HCT116 (cell line): ENCODE data around the gene TBC1D22B. TPM values are rescaled to one million over a fixed set of nuclear protein-coding genes. Genes with fewer than 3 reads are reported as not detected.

Source experiments
- ATAC-seq: fragments of 200-7000 bp; cut with Tn5 transposase; 2 replicates; pipeline ENCODE4 v1.9.1; 2020; ENCODE audit warnings: mild to moderate bottlenecking, moderate library complexity
- BruUV-seq: library from RNA; stranded (reverse); fragments of 400-500 nt; replicated peaks from 2 replicates; lab custom pipeline; 2021; lab: Mats Ljungman, UMichigan
- CTCF ChIA-PET: fragments of 300-600 bp; sonication (Branson Sonifier 250); formaldehyde crosslinking; loops from one replicate; lab custom pipeline; 2021; ENCODE audit warnings: antibody characterized with exemption; lab: Charles Lee
- POLR2A ChIA-PET: fragments of 300-600, 350-600 bp; sonication (Branson Sonifier 250); formaldehyde crosslinking; loops from one replicate; lab custom pipeline; 2021; ENCODE audit warnings: antibody characterized with exemption; lab: Charles Lee
- RAD21 ChIA-PET, 2 experiments: fragments of 300-600 bp; sonication (Branson Sonifier 250); formaldehyde crosslinking; loops; one replicate each; lab custom pipeline; 2023; ENCODE audit warnings: low total read pairs in 2 of 2; ENCODE audit not compliant: uncharacterized antibody in 2 of 2, unreplicated experiment in 2 of 2, low non-redundant PET in 1 of 2; lab: Charles Lee
- DNase-seq: peaks from one replicate; pipeline ENCODE4 v3.0.0-alpha.2; 2010; ENCODE audit warnings: low read depth, low spot score
- H2AFZ ChIP-seq: fragments of 200-600 bp; shearing (Covaris generic), sonication (generic); 2 replicates; pipeline ENCODE4 v1.6.1; 2017; ENCODE audit warnings: low read depth, mixed run types, mixed read lengths, antibody characterized with exemption, low read length; ENCODE audit not compliant: poor library complexity, severe bottlenecking
- H3K27ac ChIP-seq: 2 replicates; pipeline ENCODE4 v1.5.1; 2012; ENCODE audit warnings: low read depth, low read length
- H3K27me3 ChIP-seq: fragments of 200-600 bp; sonication (generic); 2 replicates; pipeline ENCODE4 v1.6.1; 2016; ENCODE audit warnings: mixed run types, low read length, mixed read lengths; ENCODE audit not compliant: insufficient read depth
- H3K36me3 ChIP-seq, 2 experiments: fragments of 200-500 bp in 1 of 2; fragments of 200-600 bp in 1 of 2; sonication (Bioruptor generic) in 1 of 2; sonication (generic) in 1 of 2; 2 replicates each; pipeline versions ENCODE4 v1.5.1 to v1.6.1; 2014 to 2016; ENCODE audit warnings: low read length in 2 of 2, inconsistent platforms in 1 of 2, mixed read lengths in 1 of 2, mixed run types in 1 of 2; ENCODE audit not compliant: insufficient read depth in 2 of 2, control insufficient read depth in 1 of 2
- H3K4me1 ChIP-seq, 2 experiments: fragments of 200-600 bp in 1 of 2; sonication (generic) in 1 of 2; 2 replicates each; pipeline versions ENCODE4 v1.5.1 to v1.6.1; 2012 to 2017; ENCODE audit warnings: low read length in 2 of 2, inconsistent platforms in 1 of 2, mild to moderate bottlenecking in 1 of 2, mixed read lengths in 1 of 2, mixed run types in 1 of 2, moderate library complexity in 1 of 2; ENCODE audit not compliant: insufficient read depth in 2 of 2, control insufficient read depth in 1 of 2
- H3K4me2 ChIP-seq: fragments of 200-600 bp; sonication (generic); 2 replicates; pipeline ENCODE4 v1.6.1; 2017; ENCODE audit warnings: mixed run types, low read length, mixed read lengths
- H3K4me3 ChIP-seq, 2 experiments: fragments of 200-600 bp in 1 of 2; sonication (generic) in 1 of 2; replicated peaks in 1 of 2; 2 replicates each; pipeline ENCODE4 v1.5.1; 2011 to 2016; ENCODE audit warnings: low read length in 2 of 2, control low read depth in 1 of 2, low read depth in 1 of 2, mild to moderate bottlenecking in 1 of 2, mixed read lengths in 1 of 2, mixed run types in 1 of 2
- H3K79me2 ChIP-seq: fragments of 200-600 bp; sonication (generic); 2 replicates; pipeline ENCODE4 v1.6.1; 2017; ENCODE audit warnings: mild to moderate bottlenecking, mixed run types, low read length, moderate library complexity, mixed read lengths; ENCODE audit not compliant: insufficient read depth
- H3K9ac ChIP-seq: fragments of 200-600 bp; sonication (generic); 2 replicates; pipeline ENCODE4 v1.6.1; 2016; ENCODE audit warnings: low read length, mixed read lengths
- H3K9me2 ChIP-seq: fragments of 200-600 bp; sonication (generic), shearing (Covaris generic); 2 replicates; pipeline ENCODE4 v1.6.1; 2017; ENCODE audit warnings: mixed run types, mild to moderate bottlenecking, moderate library complexity; ENCODE audit not compliant: insufficient read depth
- H3K9me3 ChIP-seq, 2 experiments: fragments of 200-500 bp in 1 of 2; fragments of 200-600 bp in 1 of 2; sonication (Bioruptor generic) in 1 of 2; sonication (generic) in 1 of 2; 2 replicates each; pipeline ENCODE4 v1.6.1; 2014 to 2017; ENCODE audit warnings: low read length in 2 of 2, mixed read lengths in 2 of 2, inconsistent platforms in 1 of 2, low read depth in 1 of 2, mild to moderate bottlenecking in 1 of 2, mixed run types in 1 of 2, moderate library complexity in 1 of 2; ENCODE audit not compliant: control insufficient read depth in 1 of 2, insufficient read depth in 1 of 2
- H4K20me1 ChIP-seq: fragments of 200-600 bp; sonication (generic), shearing (Covaris generic); 2 replicates; pipeline ENCODE4 v1.6.1; 2017; ENCODE audit warnings: mixed run types, mild to moderate bottlenecking, moderate library complexity; ENCODE audit not compliant: insufficient read depth
- CBX3 ChIP-seq: IDR thresholded peaks from 2 replicates; pipeline ENCODE4 v1.6.1; 2012; ENCODE audit warnings: low read depth
- CEBPB ChIP-seq: IDR thresholded peaks from 2 replicates; pipeline ENCODE4 v1.6.1; 2012; ENCODE audit warnings: low read depth
- ELF1 ChIP-seq: IDR thresholded peaks from 2 replicates; pipeline ENCODE4 v1.6.1; 2012; ENCODE audit warnings: low read depth, borderline replicate concordance
- EZH2 ChIP-seq: fragments of 200-600 bp; sonication (generic); IDR thresholded peaks from 2 replicates; pipeline ENCODE4 v1.6.1; 2017; ENCODE audit warnings: antibody characterized with exemption, mixed run types
- EZH2phosphoT487 ChIP-seq: fragments of 200-600 bp; IDR thresholded peaks from 2 replicates; pipeline ENCODE4 v1.6.1; 2018; ENCODE audit warnings: antibody characterized with exemption, borderline replicate concordance
- FOSL1 ChIP-seq: IDR thresholded peaks from 2 replicates; pipeline ENCODE4 v1.6.1; 2012; ENCODE audit warnings: low read depth
- JUND ChIP-seq: IDR thresholded peaks from 2 replicates; pipeline ENCODE4 v1.6.1; 2012
- POLR2A ChIP-seq: IDR thresholded peaks from 2 replicates; pipeline ENCODE4 v1.7.0; 2011; ENCODE audit warnings: borderline replicate concordance; ENCODE audit not compliant: insufficient read depth, insufficient read length; ENCODE audit errors: extremely low read depth
- POLR2AphosphoS5 ChIP-seq: IDR thresholded peaks from 2 replicates; pipeline ENCODE4 v1.6.1; 2011; ENCODE audit warnings: mild to moderate bottlenecking, low read depth, low read length, moderate library complexity
- RAD21 ChIP-seq: IDR thresholded peaks from 2 replicates; pipeline ENCODE4 v1.6.1; 2012; ENCODE audit warnings: low read depth, mild to moderate bottlenecking
- REST ChIP-seq: IDR thresholded peaks from 2 replicates; pipeline ENCODE4 v1.6.1; 2012; ENCODE audit warnings: low read depth
- TCF7L2 ChIP-seq: IDR thresholded peaks from 2 replicates; pipeline ENCODE4 v1.7.0; 2011; ENCODE audit warnings: borderline replicate concordance, inconsistent platforms; ENCODE audit not compliant: insufficient read depth, insufficient read length; ENCODE audit errors: extremely low read depth
- YY1 ChIP-seq: IDR thresholded peaks from 2 replicates; pipeline ENCODE4 v1.6.1; 2011; ENCODE audit warnings: low read length, low read depth, moderate library complexity, mild to moderate bottlenecking; ENCODE audit not compliant: insufficient replicate concordance; ENCODE audit errors: extremely low read depth
- ZFX ChIP-seq: fragments of 450-650 bp; IDR thresholded peaks from 2 replicates; pipeline ENCODE4 v1.6.1; 2017
- ZNF274 ChIP-seq: fragments of 200-500 bp; sonication (Bioruptor generic); IDR thresholded peaks from 2 replicates; pipeline ENCODE4 v1.6.1; 2014; ENCODE audit warnings: mild to moderate bottlenecking, low read depth, low read length, inconsistent platforms
- intact Hi-C: fragments of 100-400 bp; cut with micrococcal nuclease; formaldehyde crosslinking; loops from 2 replicates; pipeline ENCODE4 v1.10.0; 2022
- total RNA-seq: library from RNA; stranded (reverse); gene quantifications from one replicate; pipeline ENCODE4 v1.2.1, GENCODE V29; 2021; ENCODE audit not compliant: unreplicated experiment

Gene TBC1D22B
- total RNA-seq, 1 experiment from 2014 or later = 9.1 TPM

DNA sequence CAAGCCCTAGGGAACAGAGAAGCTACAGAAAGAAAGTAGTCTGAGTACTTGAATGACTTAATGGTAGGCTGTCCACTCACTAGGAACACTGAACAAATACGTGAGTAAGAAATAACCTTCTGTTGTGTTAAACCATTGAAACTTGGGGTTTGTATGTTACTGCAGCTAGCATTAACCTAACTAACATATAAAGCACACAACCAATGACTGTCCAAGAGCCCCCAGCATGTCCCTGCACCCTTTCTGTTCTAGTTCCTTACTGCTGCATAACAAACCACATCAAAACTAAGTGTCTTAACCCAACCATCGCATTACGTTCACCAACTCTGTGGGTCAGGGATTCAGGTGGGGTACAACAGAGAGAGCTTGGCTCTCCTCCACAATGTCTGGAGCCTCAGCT is 85.7 kb downstream of the TBC1D22B start:
- ATAC-seq = no peak
- no TSS peak for BruUV-seq
- H3K4me3 ChIP-seq = no peak overlapping the region
- ChIA-PET POLR2A (no interaction called here), RAD21 (no interaction called here), CTCF (no interaction called here)
- TF ChIP-seq EZH2 (no peak), FOSL1 (no peak), CBX3 (no peak), CEBPB (no peak), ELF1 (no peak), ZNF274 (no peak), JUND (no peak), POLR2A (no peak), EZH2phosphoT487 (no peak), POLR2AphosphoS5 (no peak), YY1 (no peak)
- H3K9ac ChIP-seq = no peak overlapping the region
- intact Hi-C loops = no loop called here
- H3K9me2 ChIP-seq = no peaks in the 10 kb centered on the region
- H3K27ac ChIP-seq = no peak overlapping the region
- no peak overlapping the region for H2AFZ ChIP-seq
- H3K4me1 ChIP-seq = peaks cover 0 to 6% of the 10 kb centered on the region in 2 experiments; a peak in 2 of 4 replicates
- H3K27me3 ChIP-seq = no peaks in the 10 kb centered on the region
- no peaks in the 10 kb centered on the region for H3K79me2 ChIP-seq
- no peaks in the 10 kb centered on the region for H3K36me3 ChIP-seq
- no peak overlapping the region for H3K4me2 ChIP-seq
- DNase-seq = no peak
- no peaks in the 10 kb centered on the region for H4K20me1 ChIP-seq
- no peaks in the 10 kb centered on the region for H3K9me3 ChIP-seq

DNA sequence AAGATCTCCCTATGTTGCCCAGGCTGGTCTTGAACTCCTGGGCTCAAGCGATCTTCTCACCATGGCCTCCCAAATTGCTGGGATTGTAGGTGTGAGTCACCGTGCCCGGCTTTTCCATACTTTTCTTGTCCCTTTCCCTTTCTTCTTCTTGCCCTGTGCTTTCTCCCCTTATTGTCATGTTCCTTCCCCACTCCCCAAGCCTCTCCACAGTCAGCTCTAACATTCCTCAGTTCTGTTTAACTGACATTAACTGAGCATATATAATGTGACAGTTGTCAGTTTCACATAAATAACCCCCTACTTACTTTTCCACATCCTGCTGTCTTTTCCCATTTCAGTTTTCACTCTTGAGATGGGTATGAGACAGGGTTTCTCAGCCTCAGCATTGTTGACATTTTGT is 86.7 kb downstream of the TBC1D22B start:
- intact Hi-C loops = no loop called here
- Histone ChIP-seq H3K4me2 (no peak overlapping the region), H2AFZ (no peak overlapping the region), H3K4me1 (peaks cover 0 to 6% of the 10 kb centered on the region in 2 experiments; a peak in 2 of 4 replicates), H3K27ac (no peak overlapping the region), H3K79me2 (no peaks in the 10 kb centered on the region), H3K9ac (no peak overlapping the region), H3K36me3 (no peaks in the 10 kb centered on the region), H3K4me3 (no peak overlapping the region), H3K9me3 (no peaks in the 10 kb centered on the region), H3K9me2 (no peaks in the 10 kb centered on the region), H4K20me1 (no peaks in the 10 kb centered on the region), H3K27me3 (no peaks in the 10 kb centered on the region)
- no peak for DNase-seq
- POLR2A ChIA-PET = no interaction called here
- RAD21 ChIA-PET = no interaction called here
- CTCF ChIA-PET = no interaction called here
- BruUV-seq = no TSS peak
- no peak for ATAC-seq
- TF ChIP-seq YY1 = no peak
- no peak for TF ChIP-seq REST
- TF ChIP-seq ZFX = no peak
- no peak for TF ChIP-seq CEBPB
- no peak for TF ChIP-seq ZNF274
- TF ChIP-seq RAD21 = no peak
- TF ChIP-seq POLR2A = no peak
- TF ChIP-seq TCF7L2 = no peak
- TF ChIP-seq EZH2 = no peak
